ENCODE measurements around the gene GFAP. TPM values are rescaled to one million over a fixed set of nuclear protein-coding genes. Genes with fewer than 3 reads are reported as not detected.

Gene GFAP
- total and polyA plus RNA-seq, 8 donors = 0.12 to 2.2 (median 0.85) TPM

GRCh38 chr17:44956998-44957981 is 42.0 kb upstream of the GFAP start:
- no peak for ATAC-seq

GRCh38 chr17:44955674-44956425 is 40.5 kb upstream of the GFAP start:
- Histone ChIP-seq H3K9me3 (no peaks in the 10 kb centered on the region), H3K4me3 (no peak overlapping the region), H3K27me3 (peaks cover 0 to 3% (median 0%) of the 10 kb centered on the region in 4 donors), H3K36me3 (no peaks in the 10 kb centered on the region), H3K4me1 (no peaks in the 10 kb centered on the region), H3K27ac (no peak overlapping the region)
- DNase-seq (peak in 1 of 6 donors; percentile 20), ATAC-seq (no peak), FAIRE-seq (no peak)
- TF ChIP-seq CTCF (IDR thresholded peaks at IDR 0.05) = no peak
- 61 to 65% methylated on average over 8 of the region's 8 CpGs for WGBS, 2 donors
- intact Hi-C loops (cut with DNase I) = no loop called here

More at GRCh38 chr17:44956998-44957981, 42.0 kb upstream of the GFAP start:
- H3K36me3 ChIP-seq = no peaks in the 10 kb centered on the region
- H3K9me3 ChIP-seq = no peaks in the 10 kb centered on the region
- no peak for FAIRE-seq
- H3K4me1 ChIP-seq = no peaks in the 10 kb centered on the region
- peak in 1 of 6 donors; percentile 21 for DNase-seq
- H3K27ac ChIP-seq = no peak overlapping the region
- H3K4me3 ChIP-seq = no peak overlapping the region
- WGBS, 2 donors = 63 to 66% methylated on average over 8 of the region's 8 CpGs
- H3K27me3 ChIP-seq = peaks cover 0 to 3% (median 0%) of the 10 kb centered on the region in 4 donors
- intact Hi-C loops (cut with DNase I) = no loop called here
- no peak for TF ChIP-seq CTCF (IDR thresholded peaks at IDR 0.05)

GRCh38 chr17:44952946-44953475 is 37.7 kb upstream of the GFAP start:
- WGBS, 2 donors = 71 to 76% methylated on average over 6 of the region's 6 CpGs
- no peak for FAIRE-seq
- TF ChIP-seq CTCF (IDR thresholded peaks at IDR 0.05) = no peak
- peak in 1 of 6 donors; percentile 28 for DNase-seq
- intact Hi-C loops (cut with DNase I) = no loop called here
- H3K4me1 ChIP-seq = peaks cover 0 to 3% (median 0%) of the 10 kb centered on the region in 3 donors
- H3K4me3 ChIP-seq = no peak overlapping the region
- no peak for ATAC-seq
- no peaks in the 10 kb centered on the region for H3K36me3 ChIP-seq
- no peak overlapping the region for H3K27ac ChIP-seq
- H3K9me3 ChIP-seq = no peaks in the 10 kb centered on the region
- no peaks in the 10 kb centered on the region for H3K27me3 ChIP-seq

- Histone ChIP-seq H3K9me3 (no peaks in the 10 kb centered on the region), H3K27me3 (no peaks in the 10 kb centered on the region), H3K4me3 (peak overlapping the region; percentile 31 to 65 (median 56)), H3K36me3 (no peaks in the 10 kb centered on the region), H3K4me1 (peaks cover 0 to 4% (median 4%) of the 10 kb centered on the region in 3 donors), H3K27ac (no peak overlapping the region)
- no peak for FAIRE-seq
- no peak for DNase-seq
- intact Hi-C loops (cut with DNase I) = no loop called here
- peak in 1 of 4 donors; percentile 8 for ATAC-seq
- TF ChIP-seq CTCF (IDR thresholded peaks at IDR 0.05) = no peak
- WGBS, 2 donors = 59 to 61% methylated on average over 7 of the region's 7 CpGs
Observed at GRCh38 chr17:44948315-44948795, 33.1 kb upstream of the GFAP start.
